Upper lobe of right lung (tissue), 1 donor: Measurements from ENCODE around the gene PALM3. TPM values are rescaled to one million over a fixed set of nuclear protein-coding genes. Genes with fewer than 3 reads are reported as not detected.

Source experiments
- ATAC-seq: fragments of 200-7000 bp; cut with Tn5 transposase; one replicate; pipeline ENCODE4 v1.9.1; 2020; ENCODE audit warnings: mild to moderate bottlenecking, moderate library complexity
- DNase-seq: peaks from one replicate; pipeline ENCODE4 v3.0.0-alpha.2; 2020
- H3K27ac ChIP-seq: fragments of 200-600 bp; one replicate; pipeline ENCODE4 v1.8.0; 2022
- H3K27me3 ChIP-seq: fragments of 200-600 bp; one replicate; pipeline ENCODE4 v1.8.0; 2022; ENCODE audit warnings: mild to moderate bottlenecking
- H3K36me3 ChIP-seq: fragments of 200-600 bp; one replicate; pipeline ENCODE4 v1.8.0; 2022
- H3K4me1 ChIP-seq: fragments of 200-600 bp; one replicate; pipeline ENCODE4 v1.8.0; 2022
- H3K4me3 ChIP-seq: fragments of 200-600 bp; one replicate; pipeline ENCODE4 v1.8.0; 2022; ENCODE audit warnings: mild to moderate bottlenecking
- H3K9me3 ChIP-seq: fragments of 200-600 bp; one replicate; pipeline ENCODE4 v1.8.0; 2022
- intact Hi-C: fragments of 100-400 bp; cut with DNase I; formaldehyde crosslinking; loops from one replicate; pipeline ENCODE4 v1.11.0; 2022
- total RNA-seq: library from RNA; stranded (reverse); fragmentation: NEBNext Ultra II Directional; extraction: Animal tissue kit (Norgen Biotek cat#: 25700); gene quantifications from one replicate; pipeline ENCODE4 v1.2.1, GENCODE V29; 2021
- TF ChIP-seq, protein P1 (sequence below): fragments of 200-600 bp; IDR thresholded peaks from one replicate; pipeline ENCODE4 v1.8.0; 2022; ENCODE audit warnings: antibody characterized with exemption
- donor health status: DM: no; HTN: yes; CAD: no; lungs with severe emphysema.

Gene PALM3
- total RNA-seq, 1 donor from 2014 or later, result 10.0 TPM

GRCh38 chr19:14105680-14106079 is 43.8 kb upstream of the PALM3 start:
- H3K27ac ChIP-seq, result no peak overlapping the region
- H3K36me3 ChIP-seq, result peaks cover 52% of the 10 kb centered on the region
- H3K27me3 ChIP-seq, result no peaks in the 10 kb centered on the region
- no peak overlapping the region for H3K4me3 ChIP-seq
- ATAC-seq, result no peak
- no peaks in the 10 kb centered on the region for H3K9me3 ChIP-seq
- no peak for DNase-seq
- H3K4me1 ChIP-seq, result no peaks in the 10 kb centered on the region
- TF ChIP-seq, protein P1, sequence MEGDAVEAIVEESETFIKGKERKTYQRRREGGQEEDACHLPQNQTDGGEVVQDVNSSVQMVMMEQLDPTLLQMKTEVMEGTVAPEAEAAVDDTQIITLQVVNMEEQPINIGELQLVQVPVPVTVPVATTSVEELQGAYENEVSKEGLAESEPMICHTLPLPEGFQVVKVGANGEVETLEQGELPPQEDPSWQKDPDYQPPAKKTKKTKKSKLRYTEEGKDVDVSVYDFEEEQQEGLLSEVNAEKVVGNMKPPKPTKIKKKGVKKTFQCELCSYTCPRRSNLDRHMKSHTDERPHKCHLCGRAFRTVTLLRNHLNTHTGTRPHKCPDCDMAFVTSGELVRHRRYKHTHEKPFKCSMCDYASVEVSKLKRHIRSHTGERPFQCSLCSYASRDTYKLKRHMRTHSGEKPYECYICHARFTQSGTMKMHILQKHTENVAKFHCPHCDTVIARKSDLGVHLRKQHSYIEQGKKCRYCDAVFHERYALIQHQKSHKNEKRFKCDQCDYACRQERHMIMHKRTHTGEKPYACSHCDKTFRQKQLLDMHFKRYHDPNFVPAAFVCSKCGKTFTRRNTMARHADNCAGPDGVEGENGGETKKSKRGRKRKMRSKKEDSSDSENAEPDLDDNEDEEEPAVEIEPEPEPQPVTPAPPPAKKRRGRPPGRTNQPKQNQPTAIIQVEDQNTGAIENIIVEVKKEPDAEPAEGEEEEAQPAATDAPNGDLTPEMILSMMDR, result no peak
- intact Hi-C loops, result no loop called here

DNA sequence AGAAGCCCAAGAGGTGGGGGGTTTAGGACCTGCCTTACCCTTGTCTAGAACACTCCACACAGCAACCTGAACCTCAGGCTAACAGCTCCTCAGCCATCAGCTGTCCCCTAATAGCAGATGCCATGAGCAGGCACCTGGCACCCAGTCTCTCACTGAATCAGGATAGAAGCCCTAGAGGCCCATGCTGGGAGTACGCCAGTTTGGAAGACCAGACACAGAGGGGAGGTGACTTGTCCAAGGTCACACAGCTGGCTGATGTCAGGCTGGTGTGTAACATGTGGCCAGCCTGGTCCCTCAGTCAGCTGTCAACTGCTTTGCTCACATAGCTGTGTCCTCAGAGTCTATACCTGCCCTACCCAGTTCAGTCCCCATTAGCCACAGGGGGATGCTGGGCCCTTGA is 41.4 kb upstream of the PALM3 start:
- DNase-seq, result no peak
- H3K27me3 ChIP-seq, result no peaks in the 10 kb centered on the region
- intact Hi-C loops, result no loop called here
- ATAC-seq, result no peak
- H3K9me3 ChIP-seq, result no peaks in the 10 kb centered on the region
- no peak overlapping the region for H3K4me3 ChIP-seq
- no peaks in the 10 kb centered on the region for H3K4me1 ChIP-seq
- H3K36me3 ChIP-seq, result peaks cover 76% of the 10 kb centered on the region
- TF ChIP-seq, protein P1, result no peak
- H3K27ac ChIP-seq, result no peak overlapping the region

- Histone ChIP-seq H3K36me3 (peaks cover 82% of the 10 kb centered on the region), H3K4me1 (no peaks in the 10 kb centered on the region), H3K4me3 (no peak overlapping the region), H3K27ac (no peak overlapping the region), H3K27me3 (no peaks in the 10 kb centered on the region), H3K9me3 (no peaks in the 10 kb centered on the region)
- DNase-seq (no peak), ATAC-seq (no peak)
- intact Hi-C loops, result no loop called here
- TF ChIP-seq, protein P1, result no peak
Measured at GRCh38 chr19:14102756-14103155, 40.9 kb upstream of the PALM3 start.

GRCh38 chr19:14102102-14102696 is 40.3 kb upstream of the PALM3 start:
- peaks cover 87% of the 10 kb centered on the region for H3K36me3 ChIP-seq

GRCh38 chr19:14101003-14101545 is 39.2 kb upstream of the PALM3 start:
- intact Hi-C loops, result no loop called here
- H3K4me1 ChIP-seq, result no peaks in the 10 kb centered on the region
- H3K4me3 ChIP-seq, result no peak overlapping the region
- no peaks in the 10 kb centered on the region for H3K27me3 ChIP-seq
- ATAC-seq (no peak), DNase-seq (no peak)
- H3K9me3 ChIP-seq, result no peaks in the 10 kb centered on the region
- TF ChIP-seq, protein P1, result no peak
- H3K36me3 ChIP-seq, result peaks cover 90% of the 10 kb centered on the region
- H3K27ac ChIP-seq, result no peak overlapping the region

More at GRCh38 chr19:14102102-14102696, 40.3 kb upstream of the PALM3 start:
- ATAC-seq (no peak), DNase-seq (no peak)
- H3K4me1 ChIP-seq, result no peaks in the 10 kb centered on the region
- intact Hi-C loops, result no loop called here
- H3K9me3 ChIP-seq, result no peaks in the 10 kb centered on the region
- no peaks in the 10 kb centered on the region for H3K27me3 ChIP-seq
- no peak overlapping the region for H3K4me3 ChIP-seq
- H3K27ac ChIP-seq, result no peak overlapping the region
- TF ChIP-seq, protein P1, result no peak
